Measurements from ENCODE around the gene EEPD1. TPM values are rescaled to one million over a fixed set of nuclear protein-coding genes. Genes with fewer than 3 reads are reported as not detected.

Gene EEPD1
- total RNA-seq, 1 donor from 2014 or later: 12.5 TPM

GRCh38 chr7:36281945-36282717 is 129.1 kb downstream of the EEPD1 start:
- H3K9ac ChIP-seq (ENCODE audit: low read depth in 1 of 3, low read length in 3 of 3): peak overlapping the region in 1 of 3 donors; percentile 78

GRCh38 chr7:36283181-36283580 is 130.1 kb downstream of the EEPD1 start:
- H3K9me3 ChIP-seq (ENCODE audit: control insufficient read depth in 3 of 3, low read length in 3 of 3): no peaks in the 10 kb centered on the region
- H3K36me3 ChIP-seq (ENCODE audit: control insufficient read depth in 3 of 3, insufficient read depth in 3 of 3, low read length in 3 of 3): peaks cover 3 to 10% (median 6%) of the 10 kb centered on the region in 3 donors
- no peak overlapping the region for H3K9ac ChIP-seq (ENCODE audit: low read depth in 1 of 3, low read length in 3 of 3)
- H3K27ac ChIP-seq (ENCODE audit: low read depth, low read length): peak overlapping the region; percentile 55
- no peaks in the 10 kb centered on the region for H3K27me3 ChIP-seq (ENCODE audit: control insufficient read depth in 3 of 3, insufficient read depth in 3 of 3, low read length in 3 of 3)
- H3K4me3 ChIP-seq (ENCODE audit: low read length in 3 of 3): no peak overlapping the region
- H3K4me1 ChIP-seq (ENCODE audit: control insufficient read depth in 3 of 3, insufficient read depth in 3 of 3, low read length in 3 of 3): peaks cover 81 to 94% (median 87%) of the 10 kb centered on the region in 3 donors

More at GRCh38 chr7:36281945-36282717, 129.1 kb downstream of the EEPD1 start:
- H3K36me3 ChIP-seq (ENCODE audit: control insufficient read depth in 3 of 3, insufficient read depth in 3 of 3, low read length in 3 of 3): peaks cover 0 to 5% (median 2%) of the 10 kb centered on the region in 3 donors
- no peaks in the 10 kb centered on the region for H3K9me3 ChIP-seq (ENCODE audit: control insufficient read depth in 3 of 3, low read length in 3 of 3)
- H3K27ac ChIP-seq (ENCODE audit: low read depth, low read length): peak overlapping the region; percentile 80
- H3K4me1 ChIP-seq (ENCODE audit: control insufficient read depth in 3 of 3, insufficient read depth in 3 of 3, low read length in 3 of 3): peaks cover 81 to 95% (median 87%) of the 10 kb centered on the region in 3 donors
- no peak overlapping the region for H3K4me3 ChIP-seq (ENCODE audit: low read length in 3 of 3)
- no peaks in the 10 kb centered on the region for H3K27me3 ChIP-seq (ENCODE audit: control insufficient read depth in 3 of 3, insufficient read depth in 3 of 3, low read length in 3 of 3)

GRCh38 chr7:36283711-36284130 is 130.7 kb downstream of the EEPD1 start:
- no peaks in the 10 kb centered on the region for H3K9me3 ChIP-seq (ENCODE audit: control insufficient read depth in 3 of 3, low read length in 3 of 3)
- H3K4me1 ChIP-seq (ENCODE audit: control insufficient read depth in 3 of 3, insufficient read depth in 3 of 3, low read length in 3 of 3): peaks cover 78 to 92% (median 85%) of the 10 kb centered on the region in 3 donors
- H3K9ac ChIP-seq (ENCODE audit: low read depth in 1 of 3, low read length in 3 of 3): no peak overlapping the region
- H3K36me3 ChIP-seq (ENCODE audit: control insufficient read depth in 3 of 3, insufficient read depth in 3 of 3, low read length in 3 of 3): peaks cover 5 to 12% (median 8%) of the 10 kb centered on the region in 3 donors
- no peak overlapping the region for H3K4me3 ChIP-seq (ENCODE audit: low read length in 3 of 3)
- H3K27ac ChIP-seq (ENCODE audit: low read depth, low read length): peak overlapping the region; percentile 89
- no peaks in the 10 kb centered on the region for H3K27me3 ChIP-seq (ENCODE audit: control insufficient read depth in 3 of 3, insufficient read depth in 3 of 3, low read length in 3 of 3)

GRCh38 chr7:36284456-36285090 is 131.5 kb downstream of the EEPD1 start:
- peak overlapping the region in 1 of 3 donors; percentile 70 for H3K9ac ChIP-seq (ENCODE audit: low read depth in 1 of 3, low read length in 3 of 3)
- H3K9me3 ChIP-seq (ENCODE audit: control insufficient read depth in 3 of 3, low read length in 3 of 3): no peaks in the 10 kb centered on the region
- H3K36me3 ChIP-seq (ENCODE audit: control insufficient read depth in 3 of 3, insufficient read depth in 3 of 3, low read length in 3 of 3): peaks cover 5 to 14% (median 12%) of the 10 kb centered on the region in 3 donors
- H3K27me3 ChIP-seq (ENCODE audit: control insufficient read depth in 3 of 3, insufficient read depth in 3 of 3, low read length in 3 of 3): no peaks in the 10 kb centered on the region
- H3K27ac ChIP-seq (ENCODE audit: low read depth, low read length): peak overlapping the region; percentile 89
- no peak overlapping the region for H3K4me3 ChIP-seq (ENCODE audit: low read length in 3 of 3)
- peaks cover 69 to 85% (median 78%) of the 10 kb centered on the region in 3 donors for H3K4me1 ChIP-seq (ENCODE audit: control insufficient read depth in 3 of 3, insufficient read depth in 3 of 3, low read length in 3 of 3)

GRCh38 chr7:36285276-36285675 is 132.2 kb downstream of the EEPD1 start:
- Histone ChIP-seq H3K9ac (ENCODE audit: low read depth in 1 of 3, low read length in 3 of 3) (peak overlapping the region in 2 of 3 donors; percentile 47 to 70), H3K4me3 (ENCODE audit: low read length in 3 of 3) (peak overlapping the region in 1 of 3 donors; percentile 29), H3K27ac (ENCODE audit: low read depth, low read length) (peak overlapping the region; percentile 89), H3K9me3 (ENCODE audit: control insufficient read depth in 3 of 3, low read length in 3 of 3) (no peaks in the 10 kb centered on the region), H3K27me3 (ENCODE audit: control insufficient read depth in 3 of 3, insufficient read depth in 3 of 3, low read length in 3 of 3) (no peaks in the 10 kb centered on the region), H3K36me3 (ENCODE audit: control insufficient read depth in 3 of 3, insufficient read depth in 3 of 3, low read length in 3 of 3) (peaks cover 5 to 14% (median 12%) of the 10 kb centered on the region in 3 donors), H3K4me1 (ENCODE audit: control insufficient read depth in 3 of 3, insufficient read depth in 3 of 3, low read length in 3 of 3) (peaks cover 69 to 85% (median 77%) of the 10 kb centered on the region in 3 donors)

- Histone ChIP-seq H3K27me3 (ENCODE audit: control insufficient read depth in 3 of 3, insufficient read depth in 3 of 3, low read length in 3 of 3) (no peaks in the 10 kb centered on the region), H3K27ac (ENCODE audit: low read depth, low read length) (peak overlapping the region; percentile 89), H3K36me3 (ENCODE audit: control insufficient read depth in 3 of 3, insufficient read depth in 3 of 3, low read length in 3 of 3) (peaks cover 6 to 19% (median 17%) of the 10 kb centered on the region in 3 donors), H3K9ac (ENCODE audit: low read depth in 1 of 3, low read length in 3 of 3) (peak overlapping the region; percentile 21 to 70 (median 41)), H3K4me1 (ENCODE audit: control insufficient read depth in 3 of 3, insufficient read depth in 3 of 3, low read length in 3 of 3) (peaks cover 69 to 83% (median 76%) of the 10 kb centered on the region in 3 donors), H3K9me3 (ENCODE audit: control insufficient read depth in 3 of 3, low read length in 3 of 3) (no peaks in the 10 kb centered on the region), H3K4me3 (ENCODE audit: low read length in 3 of 3) (peak overlapping the region in 1 of 3 donors; percentile 16)
These were observed 133.2 kb downstream of the EEPD1 start for GRCh38 chr7:36286226-36286625.

GRCh38 chr7:36286688-36287087 is 133.6 kb downstream of the EEPD1 start:
- no peaks in the 10 kb centered on the region for H3K27me3 ChIP-seq (ENCODE audit: control insufficient read depth in 3 of 3, insufficient read depth in 3 of 3, low read length in 3 of 3)
- H3K4me3 ChIP-seq (ENCODE audit: low read length in 3 of 3): no peak overlapping the region
- peak overlapping the region; percentile 89 for H3K27ac ChIP-seq (ENCODE audit: low read depth, low read length)
- H3K9me3 ChIP-seq (ENCODE audit: control insufficient read depth in 3 of 3, low read length in 3 of 3): no peaks in the 10 kb centered on the region
- H3K36me3 ChIP-seq (ENCODE audit: control insufficient read depth in 3 of 3, insufficient read depth in 3 of 3, low read length in 3 of 3): peaks cover 8 to 21% (median 19%) of the 10 kb centered on the region in 3 donors
- H3K4me1 ChIP-seq (ENCODE audit: control insufficient read depth in 3 of 3, insufficient read depth in 3 of 3, low read length in 3 of 3): peaks cover 72 to 83% (median 76%) of the 10 kb centered on the region in 3 donors
- peak overlapping the region in 2 of 3 donors; percentile 41 to 70 for H3K9ac ChIP-seq (ENCODE audit: low read depth in 1 of 3, low read length in 3 of 3)

GRCh38 chr7:36287371-36288241 is 134.6 kb downstream of the EEPD1 start:
- Histone ChIP-seq H3K36me3 (ENCODE audit: control insufficient read depth in 3 of 3, insufficient read depth in 3 of 3, low read length in 3 of 3) (peaks cover 8 to 21% (median 19%) of the 10 kb centered on the region in 3 donors), H3K27ac (ENCODE audit: low read depth, low read length) (peak overlapping the region; percentile 89), H3K4me1 (ENCODE audit: control insufficient read depth in 3 of 3, insufficient read depth in 3 of 3, low read length in 3 of 3) (peaks cover 74 to 79% (median 75%) of the 10 kb centered on the region in 3 donors), H3K27me3 (ENCODE audit: control insufficient read depth in 3 of 3, insufficient read depth in 3 of 3, low read length in 3 of 3) (no peaks in the 10 kb centered on the region), H3K9me3 (ENCODE audit: control insufficient read depth in 3 of 3, low read length in 3 of 3) (no peaks in the 10 kb centered on the region), H3K4me3 (ENCODE audit: low read length in 3 of 3) (peak overlapping the region in 2 of 3 donors; percentile 42 to 65), H3K9ac (ENCODE audit: low read depth in 1 of 3, low read length in 3 of 3) (peak overlapping the region; percentile 1 to 78 (median 41))

GRCh38 chr7:36288501-36288900 is 135.4 kb downstream of the EEPD1 start:
- Histone ChIP-seq H3K4me3 (ENCODE audit: low read length in 3 of 3) (no peak overlapping the region), H3K9ac (ENCODE audit: low read depth in 1 of 3, low read length in 3 of 3) (peak overlapping the region in 1 of 3 donors; percentile 78), H3K4me1 (ENCODE audit: control insufficient read depth in 3 of 3, insufficient read depth in 3 of 3, low read length in 3 of 3) (peaks cover 70 to 72% (median 71%) of the 10 kb centered on the region in 3 donors), H3K27ac (ENCODE audit: low read depth, low read length) (peak overlapping the region; percentile 89), H3K36me3 (ENCODE audit: control insufficient read depth in 3 of 3, insufficient read depth in 3 of 3, low read length in 3 of 3) (peaks cover 8 to 21% (median 19%) of the 10 kb centered on the region in 3 donors), H3K9me3 (ENCODE audit: control insufficient read depth in 3 of 3, low read length in 3 of 3) (no peaks in the 10 kb centered on the region), H3K27me3 (ENCODE audit: control insufficient read depth in 3 of 3, insufficient read depth in 3 of 3, low read length in 3 of 3) (no peaks in the 10 kb centered on the region)

All from skeletal muscle tissue (tissue), 4 donors.